Type B pancreatic cell (in vitro differentiated cells): ENCODE data around the gene CCDC28A. TPM values are rescaled to one million over a fixed set of nuclear protein-coding genes. Genes with fewer than 3 reads are reported as not detected.
"Not testable (repeated sequence)": the region's sequence is repeated elsewhere in the genome, so short reads cannot be mapped to it uniquely, and the experiment has no call there.

Experiments used
- DNase-seq: peaks from one replicate; pipeline ENCODE4 v3.0.0; 2021; ENCODE audit warnings: mixed read lengths; ENCODE audit not compliant: unreplicated experiment; ENCODE audit errors: extremely low spot score
- H3K27ac Mint-ChIP-seq: 2 replicates; pipeline ENCODE4 v1.8.0; 2021; ENCODE audit warnings: mild to moderate bottlenecking, mixed read lengths
- H3K27me3 Mint-ChIP-seq: 2 replicates; pipeline ENCODE4 v1.8.0; 2021; ENCODE audit warnings: mixed read lengths
- H3K36me3 Mint-ChIP-seq: 2 replicates; pipeline ENCODE4 v1.8.0; 2021; ENCODE audit warnings: mixed read lengths
- H3K4me1 Mint-ChIP-seq: one replicate; pipeline ENCODE4 v1.8.0; 2021; ENCODE audit warnings: mixed read lengths; ENCODE audit not compliant: unreplicated experiment
- H3K4me3 Mint-ChIP-seq: 2 replicates; pipeline ENCODE4 v1.8.0; 2021; ENCODE audit warnings: mild to moderate bottlenecking, mixed read lengths
- H3K9me3 Mint-ChIP-seq: 2 replicates; pipeline ENCODE4 v1.8.0; 2021; ENCODE audit warnings: mixed read lengths
- total RNA-seq: library from RNA; stranded (reverse); gene quantifications from 2 replicates; pipeline ENCODE4 v1.2.1, GENCODE V29; 2021; ENCODE audit warnings: low replicate concordance
- TF ChIP-seq, protein P1 (sequence below): fragments of 200-600 bp; sonication (generic); conservative IDR thresholded peaks from 2 replicates; pipeline ENCODE4 v1.5.0; 2021; ENCODE audit warnings: antibody characterized with exemption, mild to moderate bottlenecking

Gene CCDC28A
- total RNA-seq, 1 donor from 2014 or later, result 12.0 TPM

DNA sequence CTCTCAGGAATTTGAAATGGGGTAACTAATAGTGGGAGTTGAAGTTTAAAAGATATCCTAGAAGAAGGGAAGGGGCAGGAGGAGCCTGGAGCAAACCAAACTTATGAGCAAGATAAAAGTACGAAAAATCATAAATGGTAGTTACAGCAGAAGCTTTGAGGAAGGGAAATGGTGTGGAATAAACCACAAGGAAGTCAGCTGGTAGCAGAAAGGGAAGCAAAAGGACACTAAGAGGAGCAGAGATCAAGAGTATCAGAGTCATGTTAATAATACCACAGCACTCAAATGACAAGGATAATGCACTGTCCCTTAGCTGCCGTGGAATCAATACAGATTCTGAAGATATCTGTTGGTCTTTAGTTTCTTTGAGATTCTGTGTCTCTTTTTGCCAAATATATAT is 44.9 kb upstream of the CCDC28A start:
- no peak overlapping the region for H3K27ac Mint-ChIP-seq
- H3K27me3 Mint-ChIP-seq, result no peaks in the 10 kb centered on the region
- H3K36me3 Mint-ChIP-seq, result no peaks in the 10 kb centered on the region
- TF ChIP-seq, protein P1, sequence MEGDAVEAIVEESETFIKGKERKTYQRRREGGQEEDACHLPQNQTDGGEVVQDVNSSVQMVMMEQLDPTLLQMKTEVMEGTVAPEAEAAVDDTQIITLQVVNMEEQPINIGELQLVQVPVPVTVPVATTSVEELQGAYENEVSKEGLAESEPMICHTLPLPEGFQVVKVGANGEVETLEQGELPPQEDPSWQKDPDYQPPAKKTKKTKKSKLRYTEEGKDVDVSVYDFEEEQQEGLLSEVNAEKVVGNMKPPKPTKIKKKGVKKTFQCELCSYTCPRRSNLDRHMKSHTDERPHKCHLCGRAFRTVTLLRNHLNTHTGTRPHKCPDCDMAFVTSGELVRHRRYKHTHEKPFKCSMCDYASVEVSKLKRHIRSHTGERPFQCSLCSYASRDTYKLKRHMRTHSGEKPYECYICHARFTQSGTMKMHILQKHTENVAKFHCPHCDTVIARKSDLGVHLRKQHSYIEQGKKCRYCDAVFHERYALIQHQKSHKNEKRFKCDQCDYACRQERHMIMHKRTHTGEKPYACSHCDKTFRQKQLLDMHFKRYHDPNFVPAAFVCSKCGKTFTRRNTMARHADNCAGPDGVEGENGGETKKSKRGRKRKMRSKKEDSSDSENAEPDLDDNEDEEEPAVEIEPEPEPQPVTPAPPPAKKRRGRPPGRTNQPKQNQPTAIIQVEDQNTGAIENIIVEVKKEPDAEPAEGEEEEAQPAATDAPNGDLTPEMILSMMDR, result no peak
- H3K9me3 Mint-ChIP-seq, result peaks cover 13% of the 10 kb centered on the region
- peaks cover 10% of the 10 kb centered on the region for H3K4me1 Mint-ChIP-seq
- no peak overlapping the region for H3K4me3 Mint-ChIP-seq
- DNase-seq, result no peak

GRCh38 chr6:138730037-138730436 is 43.5 kb upstream of the CCDC28A start:
- H3K27me3 Mint-ChIP-seq, H3K4me1 Mint-ChIP-seq, H3K27ac Mint-ChIP-seq, H3K36me3 Mint-ChIP-seq, H3K4me3 Mint-ChIP-seq, DNase-seq: not testable (repeated sequence)
- H3K9me3 Mint-ChIP-seq, result peaks cover 13% of the 10 kb centered on the region

DNA sequence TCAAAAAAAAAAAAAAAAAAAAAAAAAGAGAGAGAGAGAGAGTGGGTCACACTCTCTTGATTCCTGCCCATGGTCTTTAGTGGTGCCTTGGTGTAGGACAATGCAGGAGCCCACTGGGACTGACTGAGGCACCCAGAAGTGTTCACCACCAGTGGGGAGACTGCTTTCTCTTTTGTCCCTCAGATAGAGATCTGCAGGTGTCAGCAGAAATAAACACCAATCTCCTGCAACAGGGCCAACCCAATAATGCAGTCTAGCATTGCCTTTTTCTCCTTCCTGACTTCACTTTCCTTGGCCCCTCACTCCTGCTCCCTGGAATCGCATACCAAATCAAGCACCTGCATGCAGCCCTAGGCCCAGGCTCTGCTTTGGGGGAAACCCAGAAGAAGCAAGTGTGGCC is 39.0 kb upstream of the CCDC28A start:
- TF ChIP-seq, protein P1, result no peak
- Mint-ChIP-seq H3K36me3 (no peaks in the 10 kb centered on the region), H3K9me3 (peaks cover 12% of the 10 kb centered on the region), H3K4me3 (no peak overlapping the region), H3K27me3 (no peaks in the 10 kb centered on the region), H3K27ac (no peak overlapping the region), H3K4me1 (no peaks in the 10 kb centered on the region)
- DNase-seq, result no peak

DNA sequence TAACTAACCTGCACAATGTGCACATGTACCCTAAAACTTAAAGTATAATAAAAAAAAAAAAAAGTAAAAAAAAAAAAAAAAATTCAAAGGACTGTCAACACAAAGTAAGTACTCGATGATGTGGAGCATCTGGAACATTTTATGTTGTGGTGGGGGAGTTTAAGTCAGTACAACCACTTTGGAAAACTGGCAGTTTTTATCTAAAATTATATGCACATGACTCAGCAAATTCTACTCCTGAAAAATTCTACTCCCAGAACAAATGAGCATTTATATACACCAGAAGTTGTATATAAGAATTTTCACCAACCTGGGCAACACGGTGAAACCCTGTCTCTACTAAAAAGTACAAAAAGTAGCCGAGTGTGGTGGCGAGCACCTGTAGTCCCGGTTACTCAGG is 36.9 kb upstream of the CCDC28A start:
- no peaks in the 10 kb centered on the region for H3K27me3 Mint-ChIP-seq
- TF ChIP-seq, protein P1, result no peak
- no peaks in the 10 kb centered on the region for H3K36me3 Mint-ChIP-seq
- H3K9me3 Mint-ChIP-seq, result peaks cover 15% of the 10 kb centered on the region
- H3K4me1 Mint-ChIP-seq, result no peaks in the 10 kb centered on the region
- H3K27ac Mint-ChIP-seq, result no peak overlapping the region
- DNase-seq, result no peak
- H3K4me3 Mint-ChIP-seq, result no peak overlapping the region

DNA sequence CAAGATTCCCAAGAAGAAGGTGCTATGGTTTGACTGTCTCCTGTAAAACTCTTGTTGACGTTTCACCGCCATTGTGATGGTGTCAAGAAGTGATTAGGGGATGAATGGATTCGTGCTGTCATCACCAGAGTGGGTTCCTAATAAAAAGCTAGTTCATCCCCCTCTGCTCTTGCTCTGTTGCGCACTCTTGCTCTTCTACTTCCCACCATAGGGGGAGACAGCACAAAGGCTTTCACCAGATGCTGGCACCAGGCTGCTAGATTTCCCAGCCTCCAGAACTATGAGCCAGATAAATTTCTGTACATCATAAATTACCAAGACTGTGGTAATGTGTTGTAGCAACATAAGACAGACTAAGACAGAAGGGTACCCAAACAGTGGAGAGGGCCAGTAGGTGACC is 21.6 kb upstream of the CCDC28A start:
- Mint-ChIP-seq H3K27me3 (no peaks in the 10 kb centered on the region), H3K4me1 (no peaks in the 10 kb centered on the region), H3K4me3 (no peak overlapping the region), H3K36me3 (peaks cover 4% of the 10 kb centered on the region), H3K27ac (no peak overlapping the region), H3K9me3 (no peaks in the 10 kb centered on the region)
- DNase-seq, result no peak
- TF ChIP-seq, protein P1, result peak; percentile 64

DNA sequence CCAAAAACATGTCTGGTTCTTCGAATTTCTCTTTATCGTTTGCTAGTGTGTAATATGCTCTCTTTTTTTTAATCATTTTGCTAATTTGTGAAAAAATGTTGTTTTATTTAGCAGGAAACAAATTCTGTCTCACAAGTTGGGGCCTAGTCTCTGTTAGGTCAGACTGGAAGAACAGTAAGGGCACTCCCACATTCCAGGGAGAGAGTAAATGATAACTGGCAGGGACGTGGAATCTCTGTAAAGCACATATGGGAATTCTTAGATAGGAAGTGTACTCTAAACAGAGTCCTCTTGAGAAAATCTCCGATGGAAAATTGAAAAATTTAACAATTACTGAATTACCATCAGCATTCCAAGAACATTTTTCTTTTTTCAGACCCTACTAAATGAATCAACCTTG is 16.4 kb upstream of the CCDC28A start:
- Mint-ChIP-seq H3K4me1 (no peaks in the 10 kb centered on the region), H3K27ac (no peak overlapping the region), H3K27me3 (no peaks in the 10 kb centered on the region), H3K4me3 (no peak overlapping the region), H3K36me3 (no peaks in the 10 kb centered on the region), H3K9me3 (no peaks in the 10 kb centered on the region)
- no peak for DNase-seq
- TF ChIP-seq, protein P1, result no peak
